ENCODE results near the gene PNPLA2. TPM values are rescaled to one million over a fixed set of nuclear protein-coding genes. Genes with fewer than 3 reads are reported as not detected.
A peak's percentile ranks its signal among the peaks of the same experiment; 100 is the strongest.

Gene PNPLA2
- total and polyA plus RNA-seq, 2 of the 8 experiments (the other 6 are each of a cell fraction or from before 2014, with no cell fraction given): 30.9 to 62.1 TPM

DNA sequence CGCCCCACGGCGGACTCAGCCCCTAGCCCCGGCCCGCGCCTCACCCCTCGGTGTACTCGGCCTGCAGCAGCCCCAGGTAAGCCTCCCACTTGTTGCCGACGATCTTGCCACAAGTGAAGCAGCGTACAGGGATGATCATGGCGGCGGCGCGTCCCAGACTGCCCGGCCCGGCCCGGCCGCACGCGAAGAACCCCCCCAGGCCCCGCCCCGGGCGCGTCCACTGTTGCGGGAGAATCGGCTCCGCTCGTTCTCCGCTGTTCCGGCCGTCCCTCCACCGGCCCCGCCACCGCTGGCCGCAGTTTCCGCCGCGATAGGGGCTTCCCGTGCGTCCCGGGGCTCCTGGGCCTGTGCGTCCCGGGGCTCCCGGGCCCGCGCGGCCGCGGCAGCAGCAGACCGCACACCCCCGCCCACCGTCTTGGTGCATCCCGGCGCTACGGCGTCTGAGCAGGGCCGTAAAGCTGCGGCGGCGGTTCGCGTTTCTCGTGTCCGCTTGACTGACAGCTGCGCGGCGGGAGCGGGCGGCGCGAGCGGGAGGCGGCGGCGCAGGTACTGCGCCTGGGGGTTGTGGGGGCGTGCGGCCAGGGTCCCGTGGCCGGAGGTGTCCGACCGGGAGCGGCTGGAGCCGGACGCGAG is 23.8 kb downstream of the PNPLA2 start, which contains the start of the genes POLR2L and TSPAN4 (continued):
- peak; percentile 86 for TF ChIP-seq YY1 (IDR thresholded peaks at IDR 0.05; ENCODE audit: low read depth, low read length)
- no peak for TF ChIP-seq KDM1A (IDR thresholded peaks at IDR 0.05; ENCODE audit: borderline replicate concordance, low read length)
- TF ChIP-seq CBX8 (IDR thresholded peaks at IDR 0.05; ENCODE audit: borderline replicate concordance, low read depth, low read length): no peak
- TF ChIP-seq, protein P1, sequence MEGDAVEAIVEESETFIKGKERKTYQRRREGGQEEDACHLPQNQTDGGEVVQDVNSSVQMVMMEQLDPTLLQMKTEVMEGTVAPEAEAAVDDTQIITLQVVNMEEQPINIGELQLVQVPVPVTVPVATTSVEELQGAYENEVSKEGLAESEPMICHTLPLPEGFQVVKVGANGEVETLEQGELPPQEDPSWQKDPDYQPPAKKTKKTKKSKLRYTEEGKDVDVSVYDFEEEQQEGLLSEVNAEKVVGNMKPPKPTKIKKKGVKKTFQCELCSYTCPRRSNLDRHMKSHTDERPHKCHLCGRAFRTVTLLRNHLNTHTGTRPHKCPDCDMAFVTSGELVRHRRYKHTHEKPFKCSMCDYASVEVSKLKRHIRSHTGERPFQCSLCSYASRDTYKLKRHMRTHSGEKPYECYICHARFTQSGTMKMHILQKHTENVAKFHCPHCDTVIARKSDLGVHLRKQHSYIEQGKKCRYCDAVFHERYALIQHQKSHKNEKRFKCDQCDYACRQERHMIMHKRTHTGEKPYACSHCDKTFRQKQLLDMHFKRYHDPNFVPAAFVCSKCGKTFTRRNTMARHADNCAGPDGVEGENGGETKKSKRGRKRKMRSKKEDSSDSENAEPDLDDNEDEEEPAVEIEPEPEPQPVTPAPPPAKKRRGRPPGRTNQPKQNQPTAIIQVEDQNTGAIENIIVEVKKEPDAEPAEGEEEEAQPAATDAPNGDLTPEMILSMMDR (IDR thresholded peaks at IDR 0.05; ENCODE audit: control extremely low read depth in 1 of 3, insufficient read depth in 1 of 3, low read depth in 1 of 3, low read length in 3 of 3): no peak
- TF ChIP-seq, protein P2, sequence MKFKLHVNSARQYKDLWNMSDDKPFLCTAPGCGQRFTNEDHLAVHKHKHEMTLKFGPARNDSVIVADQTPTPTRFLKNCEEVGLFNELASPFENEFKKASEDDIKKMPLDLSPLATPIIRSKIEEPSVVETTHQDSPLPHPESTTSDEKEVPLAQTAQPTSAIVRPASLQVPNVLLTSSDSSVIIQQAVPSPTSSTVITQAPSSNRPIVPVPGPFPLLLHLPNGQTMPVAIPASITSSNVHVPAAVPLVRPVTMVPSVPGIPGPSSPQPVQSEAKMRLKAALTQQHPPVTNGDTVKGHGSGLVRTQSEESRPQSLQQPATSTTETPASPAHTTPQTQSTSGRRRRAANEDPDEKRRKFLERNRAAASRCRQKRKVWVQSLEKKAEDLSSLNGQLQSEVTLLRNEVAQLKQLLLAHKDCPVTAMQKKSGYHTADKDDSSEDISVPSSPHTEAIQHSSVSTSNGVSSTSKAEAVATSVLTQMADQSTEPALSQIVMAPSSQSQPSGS (IDR thresholded peaks at IDR 0.05; ENCODE audit: low read length): no peak
- TF ChIP-seq NANOG (IDR thresholded peaks at IDR 0.05; ENCODE audit: insufficient read depth, low read depth, low read length, poor library complexity, severe bottlenecking): no peak
- TF ChIP-seq, protein P3, sequence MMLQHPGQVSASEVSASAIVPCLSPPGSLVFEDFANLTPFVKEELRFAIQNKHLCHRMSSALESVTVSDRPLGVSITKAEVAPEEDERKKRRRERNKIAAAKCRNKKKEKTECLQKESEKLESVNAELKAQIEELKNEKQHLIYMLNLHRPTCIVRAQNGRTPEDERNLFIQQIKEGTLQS (IDR thresholded peaks at IDR 0.05; ENCODE audit: insufficient read depth, low read depth, low read length): no peak
- no peak for TF ChIP-seq TEAD4 (IDR thresholded peaks at IDR 0.05; ENCODE audit: low read depth, low read length)
- no peak for TF ChIP-seq BACH1 (IDR thresholded peaks at IDR 0.05; ENCODE audit: low read length)
- 0 out of 4 replicates have a peak, but pooled peaks of 1 of the 2 experiments have one; percentile 41 for TF ChIP-seq HDAC2 (IDR thresholded peaks at IDR 0.05; ENCODE audit: borderline replicate concordance in 1 of 2, low read depth in 2 of 2, low read length in 2 of 2)
- TF ChIP-seq TCF12 (IDR thresholded peaks at IDR 0.05; ENCODE audit: low read depth, low read length): 0 out of 2 replicates have a peak, but pooled peaks have one; percentile 10
- no peak for TF ChIP-seq BCL11A (IDR thresholded peaks at IDR 0.05; ENCODE audit: low read depth in 2 of 2, low read length in 2 of 2)
- TF ChIP-seq RAD21 (IDR thresholded peaks at IDR 0.05 in 1 of 2, conservative IDR thresholded peaks at IDR 0.05 in 1 of 2; ENCODE audit: low read depth in 2 of 2, low read length in 2 of 2): no peak
- peak in 1 of 2 experiments; percentile 98; a peak in 2 of 3 replicates for TF ChIP-seq EP300 (IDR thresholded peaks at IDR 0.05; ENCODE audit: borderline replicate concordance in 1 of 2, low read depth in 2 of 2, low read length in 2 of 2)
- no peak for TF ChIP-seq ZNF274 (IDR thresholded peaks at IDR 0.05; ENCODE audit: borderline replicate concordance, extremely low read depth, low read length)
- no peak for TF ChIP-seq SIRT6 (IDR thresholded peaks at IDR 0.05; ENCODE audit: low read length)
- no peak for TF ChIP-seq GTF2F1 (IDR thresholded peaks at IDR 0.05; ENCODE audit: borderline replicate concordance, low read depth, low read length)
- peak; percentile 91 to 94 for TF ChIP-seq SIN3A (conservative IDR thresholded peaks at IDR 0.05 in 1 of 2, IDR thresholded peaks at IDR 0.05 in 1 of 2; ENCODE audit: low read depth in 1 of 2, low read length in 2 of 2)

All from H1 (cell line).